Brain pericyte (primary cell): ENCODE results near the gene PPT1.
"Not testable (repeated sequence)": the region's sequence is repeated elsewhere in the genome, so short reads cannot be mapped to it uniquely, and the experiment has no call there.

Source experiments
- DNase-seq: peaks from one replicate; pipeline ENCODE4 v3.0.0-alpha.2; 2012; ENCODE audit warnings: low read depth, low spot score

The PPT1 gene

GRCh38 chr1:40057310-40058030 is 39.6 kb downstream of the PPT1 start:
- DNase-seq: no peak

- no peak for DNase-seq
These were observed 40.3 kb downstream of the PPT1 start for GRCh38 chr1:40056519-40057309.

GRCh38 chr1:40053138-40053887 is 43.7 kb downstream of the PPT1 start:
- DNase-seq: no peak

DNA sequence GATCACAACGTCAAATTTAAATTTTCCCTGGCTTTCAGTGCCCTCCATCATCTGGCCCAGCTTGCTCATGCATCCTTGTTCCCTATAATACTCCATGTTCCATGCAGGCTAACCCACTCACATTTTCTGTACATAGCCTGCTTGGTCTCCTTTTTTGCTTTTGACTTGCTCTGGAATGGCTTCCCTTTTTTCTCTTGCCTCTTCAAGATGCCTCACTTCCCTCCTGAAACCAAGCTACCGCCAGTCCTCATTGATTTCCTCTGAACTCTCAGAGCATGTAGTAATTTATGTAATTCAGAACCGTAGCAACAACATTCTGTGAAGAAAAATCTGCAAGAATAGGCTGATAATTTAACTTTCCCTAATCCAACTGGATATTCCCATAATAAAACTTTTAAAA is 46.2 kb downstream of the PPT1 start:
- no peak for DNase-seq

GRCh38 chr1:40049725-40050124 is 47.3 kb downstream of the PPT1 start:
- no peak for DNase-seq

GRCh38 chr1:40047769-40048168 is 49.3 kb downstream of the PPT1 start:
- DNase-seq: no peak

- DNase-seq: no peak
These were observed 49.8 kb downstream of the PPT1 start for GRCh38 chr1:40047276-40047675.

GRCh38 chr1:40045766-40046165 is 51.3 kb downstream of the PPT1 start:
- no peak for DNase-seq

- DNase-seq: no peak
These were observed 51.9 kb downstream of the PPT1 start for GRCh38 chr1:40045182-40045581.

DNA sequence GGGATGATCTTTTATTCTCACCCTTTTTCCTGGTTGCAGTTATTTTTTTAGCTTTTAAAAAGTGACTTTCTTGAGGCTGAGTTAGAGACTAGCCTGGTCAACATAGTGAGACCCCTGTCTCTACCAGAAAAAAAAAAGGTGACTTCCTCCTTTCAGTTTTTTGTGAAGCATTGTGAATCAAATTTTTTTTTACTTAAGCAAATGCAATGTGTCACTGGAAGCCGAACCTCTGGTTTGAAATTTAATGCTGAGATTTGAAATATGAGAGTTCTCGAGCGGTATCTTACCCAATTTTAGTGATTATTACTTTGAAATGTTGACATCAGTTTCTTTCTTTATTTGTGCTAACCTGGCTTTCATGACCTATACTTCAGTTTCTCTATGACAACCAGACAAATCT is 52.9 kb downstream of the PPT1 start:
- no peak for DNase-seq

DNA sequence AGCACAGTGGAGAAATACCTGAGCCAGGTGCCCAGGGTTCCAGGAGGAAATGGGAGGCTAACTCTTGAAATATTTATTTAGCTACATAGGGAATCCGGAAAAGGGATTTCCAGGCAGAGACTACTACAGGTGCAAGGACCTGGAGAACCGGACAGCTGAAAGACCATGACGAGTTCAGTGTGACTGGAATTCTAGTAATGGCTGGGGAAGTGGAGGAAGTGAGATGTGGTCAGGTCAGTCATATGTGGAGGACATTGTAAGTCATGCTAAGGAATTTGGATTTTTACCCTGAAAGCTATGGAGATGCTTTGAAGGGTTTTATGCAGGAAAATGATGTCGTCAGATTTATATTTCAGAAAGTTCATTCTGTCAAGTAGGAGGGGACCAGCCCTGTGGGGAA is 54.7 kb downstream of the PPT1 start:
- no peak for DNase-seq

GRCh38 chr1:40041466-40041838 is 55.6 kb downstream of the PPT1 start:
- DNase-seq: no peak

DNA sequence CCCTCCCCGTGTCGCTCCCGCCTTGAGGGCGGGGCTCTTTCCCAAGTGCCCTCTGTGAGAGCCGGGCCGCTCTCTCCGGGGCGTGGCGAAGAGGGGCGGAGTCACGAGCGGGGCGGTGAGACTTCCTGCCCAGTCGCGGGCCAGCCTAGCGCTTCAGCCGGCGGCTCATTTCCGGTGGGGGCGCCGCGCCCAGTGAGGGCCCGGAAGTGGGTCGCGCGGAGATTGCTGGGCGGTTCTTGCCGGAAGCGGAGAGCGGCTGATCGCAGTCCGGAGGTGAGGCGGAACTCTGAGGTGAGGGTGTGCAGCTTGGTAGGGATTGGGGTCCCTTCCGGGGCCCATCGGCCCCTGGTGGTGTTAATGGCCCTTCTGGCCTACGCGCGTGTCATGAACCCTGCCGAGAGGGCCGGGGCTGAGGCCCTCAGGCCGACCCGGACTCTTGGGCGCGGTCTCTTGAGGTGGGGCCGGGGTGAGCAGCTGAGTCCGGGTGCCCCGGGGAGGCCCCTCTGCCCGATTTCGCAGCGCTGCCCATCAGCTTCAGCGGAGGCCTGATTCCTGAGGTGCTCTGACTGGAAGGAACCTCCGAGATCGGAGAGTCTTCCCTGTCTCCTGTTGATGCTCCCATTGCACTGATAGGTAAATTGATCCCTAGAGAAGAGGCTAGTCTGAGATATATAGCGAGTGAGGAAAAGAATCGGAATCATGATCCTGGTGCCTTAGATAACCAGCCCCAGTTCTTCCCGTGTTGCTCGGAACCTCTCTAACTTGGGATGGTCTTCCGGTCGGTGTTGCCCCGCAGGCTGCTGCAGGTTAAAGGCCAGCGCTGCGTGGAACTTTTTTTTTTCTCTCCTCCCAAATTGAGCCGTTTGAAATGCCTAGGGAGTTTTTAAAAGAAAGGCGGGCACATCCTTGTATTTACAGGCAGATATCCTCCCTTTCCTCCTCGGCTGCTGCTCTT is 56.3 kb downstream of the PPT1 start, which contains the start of gene CAP1:
Gene CAP1 (plus strand): TSS at position 219 of the 955 bp plus-strand sequence. CDS start 18,618 bp downstream, outside the sequence.
- DNase-seq: peak; percentile 96

GRCh38 chr1:40039757-40040510 is 57.1 kb downstream of the PPT1 start:
- DNase-seq: peak; percentile 34

GRCh38 chr1:40039245-40039756 is 57.8 kb downstream of the PPT1 start:
- DNase-seq: no peak

DNA sequence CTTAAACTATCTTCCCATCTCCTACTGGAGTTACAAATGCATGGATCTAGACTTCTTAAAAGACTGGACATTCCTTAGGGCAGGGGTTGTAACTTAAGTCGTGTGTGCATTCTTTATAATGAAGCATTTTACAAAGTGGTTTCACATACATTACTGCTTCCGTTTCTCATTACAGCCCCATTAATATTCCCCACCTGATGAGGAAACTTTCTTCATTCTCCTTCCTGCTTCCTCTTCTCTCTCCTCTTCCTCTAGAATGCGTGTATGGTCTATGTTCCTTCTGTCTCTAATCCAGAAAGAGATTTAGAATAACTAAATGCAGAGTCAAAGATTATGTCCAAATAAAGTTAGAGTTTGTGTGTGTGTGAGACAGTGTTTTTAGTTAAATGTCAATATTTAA is 58.4 kb downstream of the PPT1 start:
- no peak for DNase-seq

- DNase-seq: not testable (repeated sequence)
These were observed 59.8 kb downstream of the PPT1 start for GRCh38 chr1:40037254-40037653.

DNA sequence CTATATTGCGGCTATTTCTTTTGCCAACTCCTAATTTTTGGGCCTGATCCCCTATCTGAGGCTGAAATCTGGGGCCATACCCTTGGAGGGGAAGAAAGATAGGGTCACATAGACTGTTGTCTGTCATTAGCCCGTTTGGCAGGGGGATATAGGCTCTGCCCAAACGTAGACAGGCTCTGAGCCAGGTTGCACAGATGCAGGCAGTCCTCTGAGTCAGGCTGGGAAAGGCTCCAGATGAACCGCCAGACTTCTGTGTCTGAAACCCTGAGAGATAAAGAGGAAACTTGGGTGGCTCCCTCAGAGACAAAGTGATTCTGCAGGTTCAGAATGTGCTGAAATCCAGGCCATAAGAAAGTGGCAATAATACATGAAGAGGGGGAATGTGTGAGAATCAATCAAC is 60.5 kb downstream of the PPT1 start:
- no peak for DNase-seq

- DNase-seq: no peak
These were observed 62.2 kb downstream of the PPT1 start for GRCh38 chr1:40034869-40035268.

- DNase-seq: no peak
These were observed 64.7 kb downstream of the PPT1 start for GRCh38 chr1:40032240-40032891.
